HG02885 (cell line): ENCODE measurements around the gene MAML2.

Source experiments
- ATAC-seq: cut with Tn5 transposase; IDR thresholded peaks from one replicate; pipeline ENCODE4 v1.9.1; 2021; ENCODE audit warnings: mild to moderate bottlenecking; ENCODE audit not compliant: unreplicated experiment, poor library complexity

Gene MAML2

GRCh38 chr11:96035031-96035739 lies 307.8 kb downstream of the MAML2 start:
- no peak for ATAC-seq

GRCh38 chr11:96033599-96033998 lies 309.4 kb downstream of the MAML2 start:
- ATAC-seq: no peak

GRCh38 chr11:96033095-96033494 lies 309.9 kb downstream of the MAML2 start:
- ATAC-seq: no peak

- no peak for ATAC-seq
Observed at GRCh38 chr11:96028746-96029145, 314.2 kb downstream of the MAML2 start.

GRCh38 chr11:96027021-96027420 lies 316.0 kb downstream of the MAML2 start:
- no peak for ATAC-seq

GRCh38 chr11:96026310-96026709 lies 316.7 kb downstream of the MAML2 start:
- ATAC-seq: no peak

GRCh38 chr11:96024666-96025065 lies 318.3 kb downstream of the MAML2 start:
- ATAC-seq: no peak

- ATAC-seq: no peak
Observed at GRCh38 chr11:96023275-96023674, 319.7 kb downstream of the MAML2 start.

- no peak for ATAC-seq
Observed at GRCh38 chr11:96021901-96022650, 320.9 kb downstream of the MAML2 start.

GRCh38 chr11:96019810-96020747 lies 322.9 kb downstream of the MAML2 start:
- no peak for ATAC-seq

GRCh38 chr11:96019281-96019680 lies 323.7 kb downstream of the MAML2 start:
- ATAC-seq: no peak

- ATAC-seq: no peak
Observed at GRCh38 chr11:96017856-96018255, 325.1 kb downstream of the MAML2 start.

GRCh38 chr11:96016978-96017502 lies 326.0 kb downstream of the MAML2 start:
- no peak for ATAC-seq

- ATAC-seq: no peak
Observed at GRCh38 chr11:96015906-96016565, 327.0 kb downstream of the MAML2 start.

GRCh38 chr11:96014217-96014616 lies 328.8 kb downstream of the MAML2 start:
- peak; percentile 44 for ATAC-seq

GRCh38 chr11:96013461-96014213 lies 329.4 kb downstream of the MAML2 start:
- peak; percentile 10 for ATAC-seq

- ATAC-seq: peak; percentile 85
Observed at GRCh38 chr11:96012086-96012824, 330.7 kb downstream of the MAML2 start.

- ATAC-seq: no peak
Observed at GRCh38 chr11:96010683-96011082, 332.3 kb downstream of the MAML2 start.
